GM12878 (cell line): ENCODE results near the gene EWSR1. TPM values are rescaled to one million over a fixed set of nuclear protein-coding genes. Genes with fewer than 3 reads are reported as not detected.

Experiments used
- ATF7 ChIP-seq: fragments of 450-650 bp; IDR thresholded peaks from 2 replicates; pipeline ENCODE4 v1.6.1; 2016; ENCODE audit warnings: low read depth, mild to moderate bottlenecking
- CEBPZ ChIP-seq: fragments of 150-350 bp; IDR thresholded peaks from 2 replicates; pipeline ENCODE4 v1.6.1; 2016; ENCODE audit warnings: low read depth, low read length
- CHD4 ChIP-seq: fragments of 200-600 bp; sonication (generic); IDR thresholded peaks from 2 replicates; pipeline ENCODE4 v1.6.1; 2016; ENCODE audit warnings: mild to moderate bottlenecking
- ETV6 ChIP-seq, 2 experiments: fragments of 450-650 bp in 1 of 2; IDR thresholded peaks in 1 of 2; conservative IDR thresholded peaks in 1 of 2; 2 replicates each; pipeline ENCODE4 v1.6.1; 2014; ENCODE audit warnings: antibody characterized with exemption in 1 of 2, borderline replicate concordance in 1 of 2, low read depth in 1 of 2, mild to moderate bottlenecking in 1 of 2, moderate library complexity in 1 of 2
- JUND ChIP-seq: IDR thresholded peaks from 2 replicates; pipeline ENCODE4 v1.6.1; 2012; ENCODE audit warnings: low read depth, mild to moderate bottlenecking, low read length, improper control_type of control experiment, moderate library complexity
- KDM1A ChIP-seq: fragments of 200-600 bp; sonication (generic); IDR thresholded peaks from 2 replicates; pipeline ENCODE4 v1.6.1; 2016; ENCODE audit warnings: borderline replicate concordance
- MAX ChIP-seq: IDR thresholded peaks from 2 replicates; pipeline ENCODE4 v1.6.1; 2012; ENCODE audit warnings: low read depth, low read length, improper control_type of control experiment
- MTA3 ChIP-seq: IDR thresholded peaks from 2 replicates; pipeline ENCODE4 v1.6.1; 2012; ENCODE audit warnings: low read length, inconsistent platforms, borderline replicate concordance
- MYB ChIP-seq: fragments of 150-350 bp; IDR thresholded peaks from 2 replicates; pipeline ENCODE4 v1.6.1; 2014; ENCODE audit warnings: mild to moderate bottlenecking, low read depth, low read length, borderline replicate concordance
- NFYB ChIP-seq: IDR thresholded peaks from 2 replicates; pipeline ENCODE4 v1.6.1; 2011; ENCODE audit warnings: low read depth, mild to moderate bottlenecking, low read length, improper control_type of control experiment, moderate library complexity; ENCODE audit not compliant: insufficient read depth
- NKRF ChIP-seq: fragments of 450-650 bp; conservative IDR thresholded peaks from 2 replicates; pipeline ENCODE4 v1.6.1; 2017; ENCODE audit warnings: mild to moderate bottlenecking, moderate library complexity
- TARDBP ChIP-seq: IDR thresholded peaks from 2 replicates; pipeline ENCODE4 v1.6.1; 2016; ENCODE audit warnings: borderline replicate concordance
- WRNIP1 ChIP-seq: IDR thresholded peaks from 2 replicates; pipeline ENCODE4 v1.6.1; 2011; ENCODE audit warnings: low read depth, low read length, improper control_type of control experiment, borderline replicate concordance
- YY1 ChIP-seq: IDR thresholded peaks from 2 replicates; pipeline ENCODE4 v1.6.1; 2011; ENCODE audit warnings: low read depth, mild to moderate bottlenecking, low read length
- ZBED1 ChIP-seq: IDR thresholded peaks from 2 replicates; pipeline ENCODE4 v1.6.1; 2016; ENCODE audit warnings: borderline replicate concordance
- ZNF622 ChIP-seq: fragments of 450-650 bp; IDR thresholded peaks from 2 replicates; pipeline ENCODE4 v1.6.1; 2017; ENCODE audit warnings: mild to moderate bottlenecking, inconsistent platforms
- polyA plus RNA-seq, 11 experiments: library from polyadenylated mRNA; depleted of rRNA in 4 of 11; unstranded in 6 of 11; stranded (reverse) in 5 of 11; fragments of >200 nt; fragmentation: Nextera tagmentation in 4 of 11; fragmentation: Illumina TruSeq in 1 of 11; extraction: Ambion mirVana in 4 of 11; extraction: Trizol in 1 of 11; gene quantifications; 1 replicate in 1 of 11; 2 replicates in 10 of 11; pipeline versions ENCODE4 v1.2.1 to v1.2.3, GENCODE V29; 2011 to 2016; ENCODE audit warnings: inconsistent platforms in 2 of 11, missing spikeins in 2 of 11, low read depth in 1 of 11
- total RNA-seq, 4 experiments: library from RNA; depleted of rRNA in 3 of 4; stranded (reverse); fragments of >200 nt in 3 of 4; fragmentation: Illumina TruSeq in 1 of 4; extraction: Trizol in 1 of 4; gene quantifications; 2 replicates each; pipeline versions ENCODE4 v1.2.1 to v1.2.3, GENCODE V29; 2013 to 2021
- TF ChIP-seq, protein P1 (sequence below): fragments of 450-650 bp; IDR thresholded peaks from 2 replicates; pipeline ENCODE4 v1.6.1; 2017; ENCODE audit warnings: antibody characterized with exemption, mild to moderate bottlenecking, moderate library complexity
- TF ChIP-seq, protein P2 (sequence below): fragments of 450-650 bp; IDR thresholded peaks from 2 replicates; pipeline ENCODE4 v1.6.1; 2016; ENCODE audit warnings: mild to moderate bottlenecking

Gene EWSR1
- total and polyA plus RNA-seq, 10 of the 15 experiments (the other 5 are each of a cell fraction or from before 2014, with no cell fraction given), result 130 to 480 (median 356) TPM

DNA sequence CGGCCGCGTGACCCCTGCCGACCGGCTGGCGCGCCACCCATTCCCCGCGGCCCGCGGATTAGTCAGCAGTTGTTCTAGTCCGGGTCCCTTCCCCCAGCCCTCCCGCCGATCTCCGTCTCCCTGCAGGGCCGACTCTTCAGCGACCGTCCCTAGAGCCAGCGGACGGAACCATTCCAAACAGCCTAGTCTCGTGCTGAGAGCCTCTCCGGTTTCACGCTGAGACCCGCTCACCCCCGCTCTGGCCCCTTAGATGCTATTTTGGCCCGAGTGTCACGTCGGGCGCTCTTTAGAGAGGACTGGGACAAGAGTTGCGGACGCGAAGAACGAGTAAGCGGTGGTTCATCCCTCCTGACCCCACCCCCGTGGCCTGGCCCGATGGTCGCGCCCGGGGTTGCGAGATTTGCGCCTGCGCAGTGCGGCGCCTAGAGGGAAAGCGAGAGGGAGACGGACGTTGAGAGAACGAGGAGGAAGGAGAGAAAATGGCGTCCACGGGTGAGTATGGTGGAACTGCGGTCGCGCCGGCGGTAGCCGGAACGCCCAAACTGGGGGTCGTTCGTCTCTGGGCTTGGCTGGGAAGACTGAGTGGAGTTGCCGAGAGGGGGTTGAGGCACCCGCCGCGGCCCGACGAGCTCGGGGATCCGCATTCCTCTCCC is at the start of gene EWSR1, which contains the start of gene RHBDD3 (continued):
- TF ChIP-seq NKRF, result peak; percentile 65
- no peak for TF ChIP-seq NFYB
- no peak for TF ChIP-seq CHD4
- peak; percentile 100 for TF ChIP-seq ATF7
- no peak for TF ChIP-seq ZBED1
- TF ChIP-seq WRNIP1, result no peak
- TF ChIP-seq MTA3, result no peak
- TF ChIP-seq, protein P1, sequence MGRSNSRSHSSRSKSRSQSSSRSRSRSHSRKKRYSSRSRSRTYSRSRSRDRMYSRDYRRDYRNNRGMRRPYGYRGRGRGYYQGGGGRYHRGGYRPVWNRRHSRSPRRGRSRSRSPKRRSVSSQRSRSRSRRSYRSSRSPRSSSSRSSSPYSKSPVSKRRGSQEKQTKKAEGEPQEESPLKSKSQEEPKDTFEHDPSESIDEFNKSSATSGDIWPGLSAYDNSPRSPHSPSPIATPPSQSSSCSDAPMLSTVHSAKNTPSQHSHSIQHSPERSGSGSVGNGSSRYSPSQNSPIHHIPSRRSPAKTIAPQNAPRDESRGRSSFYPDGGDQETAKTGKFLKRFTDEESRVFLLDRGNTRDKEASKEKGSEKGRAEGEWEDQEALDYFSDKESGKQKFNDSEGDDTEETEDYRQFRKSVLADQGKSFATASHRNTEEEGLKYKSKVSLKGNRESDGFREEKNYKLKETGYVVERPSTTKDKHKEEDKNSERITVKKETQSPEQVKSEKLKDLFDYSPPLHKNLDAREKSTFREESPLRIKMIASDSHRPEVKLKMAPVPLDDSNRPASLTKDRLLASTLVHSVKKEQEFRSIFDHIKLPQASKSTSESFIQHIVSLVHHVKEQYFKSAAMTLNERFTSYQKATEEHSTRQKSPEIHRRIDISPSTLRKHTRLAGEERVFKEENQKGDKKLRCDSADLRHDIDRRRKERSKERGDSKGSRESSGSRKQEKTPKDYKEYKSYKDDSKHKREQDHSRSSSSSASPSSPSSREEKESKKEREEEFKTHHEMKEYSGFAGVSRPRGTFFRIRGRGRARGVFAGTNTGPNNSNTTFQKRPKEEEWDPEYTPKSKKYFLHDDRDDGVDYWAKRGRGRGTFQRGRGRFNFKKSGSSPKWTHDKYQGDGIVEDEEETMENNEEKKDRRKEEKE, result peak; percentile 98
- TF ChIP-seq TARDBP, result no peak
- no peak for TF ChIP-seq ETV6 (conservative IDR thresholded peaks at IDR 0.05 in 1 of 2, IDR thresholded peaks at IDR 0.05 in 1 of 2; ENCODE audit: borderline replicate concordance in 1 of 2, low read depth in 1 of 2)
- no peak for TF ChIP-seq ZNF622
- TF ChIP-seq YY1, result peak; percentile 96
- TF ChIP-seq KDM1A, result no peak
- TF ChIP-seq CEBPZ, result no peak
- peak; percentile 99 for TF ChIP-seq JUND
- peak; percentile 17 for TF ChIP-seq MAX
- TF ChIP-seq, protein P2, sequence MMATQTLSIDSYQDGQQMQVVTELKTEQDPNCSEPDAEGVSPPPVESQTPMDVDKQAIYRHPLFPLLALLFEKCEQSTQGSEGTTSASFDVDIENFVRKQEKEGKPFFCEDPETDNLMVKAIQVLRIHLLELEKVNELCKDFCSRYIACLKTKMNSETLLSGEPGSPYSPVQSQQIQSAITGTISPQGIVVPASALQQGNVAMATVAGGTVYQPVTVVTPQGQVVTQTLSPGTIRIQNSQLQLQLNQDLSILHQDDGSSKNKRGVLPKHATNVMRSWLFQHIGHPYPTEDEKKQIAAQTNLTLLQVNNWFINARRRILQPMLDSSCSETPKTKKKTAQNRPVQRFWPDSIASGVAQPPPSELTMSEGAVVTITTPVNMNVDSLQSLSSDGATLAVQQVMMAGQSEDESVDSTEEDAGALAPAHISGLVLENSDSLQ, result peak; percentile 54; the same call in 1 of the 2 replicates
- TF ChIP-seq MYB, result no peak; the same call in 1 of the 2 replicates
